ENCODE data around the gene KRTAP16-1.

DNA sequence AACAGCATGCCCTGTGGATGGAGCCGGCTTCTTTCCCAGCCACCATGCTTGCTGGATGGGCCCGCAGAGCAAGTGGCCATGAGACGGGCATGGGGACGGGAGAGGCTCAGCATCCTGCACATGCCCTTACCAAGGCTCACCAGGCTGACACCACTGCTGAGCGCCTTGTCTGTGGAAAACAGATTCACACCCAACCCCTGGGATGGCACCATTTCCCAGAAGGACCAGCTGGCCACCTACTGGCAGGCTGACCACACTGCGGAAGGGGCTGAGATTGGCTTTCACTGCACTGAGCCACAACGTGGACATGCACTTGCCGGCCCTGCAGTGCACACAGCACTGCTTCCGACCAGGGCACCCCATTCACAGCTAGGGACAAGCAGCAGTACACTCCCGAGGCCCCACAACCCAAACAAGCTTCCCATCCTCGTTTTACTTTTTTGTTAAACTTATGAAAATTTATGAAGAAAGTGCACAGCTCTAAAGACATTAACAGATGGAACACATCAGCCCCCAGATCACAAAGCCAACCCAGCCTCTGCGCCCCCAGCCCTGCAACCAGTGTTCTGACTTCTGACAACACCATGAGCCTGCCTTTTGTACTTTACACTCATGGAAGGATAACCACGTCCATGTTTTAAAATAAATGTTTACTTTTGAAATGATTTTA, 20.3 kb upstream of the KRTAP16-1 start:
- TF ChIP-seq, protein P1, sequence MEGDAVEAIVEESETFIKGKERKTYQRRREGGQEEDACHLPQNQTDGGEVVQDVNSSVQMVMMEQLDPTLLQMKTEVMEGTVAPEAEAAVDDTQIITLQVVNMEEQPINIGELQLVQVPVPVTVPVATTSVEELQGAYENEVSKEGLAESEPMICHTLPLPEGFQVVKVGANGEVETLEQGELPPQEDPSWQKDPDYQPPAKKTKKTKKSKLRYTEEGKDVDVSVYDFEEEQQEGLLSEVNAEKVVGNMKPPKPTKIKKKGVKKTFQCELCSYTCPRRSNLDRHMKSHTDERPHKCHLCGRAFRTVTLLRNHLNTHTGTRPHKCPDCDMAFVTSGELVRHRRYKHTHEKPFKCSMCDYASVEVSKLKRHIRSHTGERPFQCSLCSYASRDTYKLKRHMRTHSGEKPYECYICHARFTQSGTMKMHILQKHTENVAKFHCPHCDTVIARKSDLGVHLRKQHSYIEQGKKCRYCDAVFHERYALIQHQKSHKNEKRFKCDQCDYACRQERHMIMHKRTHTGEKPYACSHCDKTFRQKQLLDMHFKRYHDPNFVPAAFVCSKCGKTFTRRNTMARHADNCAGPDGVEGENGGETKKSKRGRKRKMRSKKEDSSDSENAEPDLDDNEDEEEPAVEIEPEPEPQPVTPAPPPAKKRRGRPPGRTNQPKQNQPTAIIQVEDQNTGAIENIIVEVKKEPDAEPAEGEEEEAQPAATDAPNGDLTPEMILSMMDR (IDR thresholded peaks at IDR 0.05; ENCODE audit: poor library complexity, severe bottlenecking) = no peak
- TF ChIP-seq, protein P2, sequence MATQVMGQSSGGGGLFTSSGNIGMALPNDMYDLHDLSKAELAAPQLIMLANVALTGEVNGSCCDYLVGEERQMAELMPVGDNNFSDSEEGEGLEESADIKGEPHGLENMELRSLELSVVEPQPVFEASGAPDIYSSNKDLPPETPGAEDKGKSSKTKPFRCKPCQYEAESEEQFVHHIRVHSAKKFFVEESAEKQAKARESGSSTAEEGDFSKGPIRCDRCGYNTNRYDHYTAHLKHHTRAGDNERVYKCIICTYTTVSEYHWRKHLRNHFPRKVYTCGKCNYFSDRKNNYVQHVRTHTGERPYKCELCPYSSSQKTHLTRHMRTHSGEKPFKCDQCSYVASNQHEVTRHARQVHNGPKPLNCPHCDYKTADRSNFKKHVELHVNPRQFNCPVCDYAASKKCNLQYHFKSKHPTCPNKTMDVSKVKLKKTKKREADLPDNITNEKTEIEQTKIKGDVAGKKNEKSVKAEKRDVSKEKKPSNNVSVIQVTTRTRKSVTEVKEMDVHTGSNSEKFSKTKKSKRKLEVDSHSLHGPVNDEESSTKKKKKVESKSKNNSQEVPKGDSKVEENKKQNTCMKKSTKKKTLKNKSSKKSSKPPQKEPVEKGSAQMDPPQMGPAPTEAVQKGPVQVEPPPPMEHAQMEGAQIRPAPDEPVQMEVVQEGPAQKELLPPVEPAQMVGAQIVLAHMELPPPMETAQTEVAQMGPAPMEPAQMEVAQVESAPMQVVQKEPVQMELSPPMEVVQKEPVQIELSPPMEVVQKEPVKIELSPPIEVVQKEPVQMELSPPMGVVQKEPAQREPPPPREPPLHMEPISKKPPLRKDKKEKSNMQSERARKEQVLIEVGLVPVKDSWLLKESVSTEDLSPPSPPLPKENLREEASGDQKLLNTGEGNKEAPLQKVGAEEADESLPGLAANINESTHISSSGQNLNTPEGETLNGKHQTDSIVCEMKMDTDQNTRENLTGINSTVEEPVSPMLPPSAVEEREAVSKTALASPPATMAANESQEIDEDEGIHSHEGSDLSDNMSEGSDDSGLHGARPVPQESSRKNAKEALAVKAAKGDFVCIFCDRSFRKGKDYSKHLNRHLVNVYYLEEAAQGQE (IDR thresholded peaks at IDR 0.05; ENCODE audit: borderline replicate concordance) = no peak

All from neural cell (in vitro differentiated cells).